Fibroblast of lung (primary cell): ENCODE results near the gene DNAJC13. TPM values are rescaled to one million over a fixed set of nuclear protein-coding genes. Genes with fewer than 3 reads are reported as not detected.

Source experiments
- DNase-seq, 2 donors: peaks; one replicate each; pipeline versions ENCODE4 v3.0.0 to v3.0.0-alpha.2; 2010; ENCODE audit warnings: low read depth in 2 of 2
- H2AFZ ChIP-seq: 2 replicates; pipeline ENCODE4 v1.5.1; 2012; ENCODE audit warnings: low read length, control low read depth, inconsistent platforms
- H3K27ac ChIP-seq: 2 replicates; pipeline ENCODE4 v1.5.1; 2011; ENCODE audit warnings: low read length, control low read depth; ENCODE audit not compliant: insufficient read depth
- H3K27me3 ChIP-seq: 2 replicates; pipeline ENCODE4 v1.5.1; 2011; ENCODE audit warnings: mild to moderate bottlenecking, low read length; ENCODE audit not compliant: control insufficient read depth, insufficient read depth
- H3K36me3 ChIP-seq: 2 replicates; pipeline ENCODE4 v1.5.1; 2011; ENCODE audit warnings: low read length; ENCODE audit not compliant: control insufficient read depth, insufficient read depth
- H3K4me1 ChIP-seq: 2 replicates; pipeline ENCODE4 v1.5.1; 2011; ENCODE audit warnings: low read length; ENCODE audit not compliant: control insufficient read depth, insufficient read depth; ENCODE audit errors: extremely low read depth
- H3K4me2 ChIP-seq: 2 replicates; pipeline ENCODE4 v1.5.1; 2011; ENCODE audit warnings: low read length, control low read depth; ENCODE audit not compliant: insufficient read depth; ENCODE audit errors: extremely low read depth
- H3K4me3 ChIP-seq, 4 experiments: fragments of 200-600 bp in 1 of 4; sonication (generic) in 1 of 4; replicated peaks in 1 of 4; 2 replicates each; pipeline ENCODE4 v1.5.1; 2011 to 2016; ENCODE audit warnings: low read length in 4 of 4, low read depth in 3 of 4, mild to moderate bottlenecking in 3 of 4, control low read depth in 2 of 4, inconsistent platforms in 1 of 4, mixed read lengths in 1 of 4; ENCODE audit not compliant: insufficient read depth in 1 of 4; ENCODE audit errors: control extremely low read depth in 1 of 4
- H3K79me2 ChIP-seq: 2 replicates; pipeline ENCODE4 v1.5.1; 2012; ENCODE audit warnings: mild to moderate bottlenecking, low read length, inconsistent platforms; ENCODE audit not compliant: control insufficient read depth, insufficient read depth
- H3K9ac ChIP-seq: 2 replicates; pipeline ENCODE4 v1.5.1; 2011; ENCODE audit warnings: mild to moderate bottlenecking, low read length, control low read depth; ENCODE audit not compliant: insufficient read depth
- H3K9me3 ChIP-seq: 2 replicates; pipeline ENCODE4 v1.5.1; 2012; ENCODE audit warnings: low read depth, low read length; ENCODE audit not compliant: control insufficient read depth, insufficient read depth
- H4K20me1 ChIP-seq: 2 replicates; pipeline ENCODE4 v1.5.1; 2011; ENCODE audit warnings: low read length; ENCODE audit not compliant: control insufficient read depth, insufficient read depth; ENCODE audit errors: extremely low read depth
- CTCF ChIP-seq, 2 donors: IDR thresholded peaks in 1 of 2; conservative IDR thresholded peaks in 1 of 2; 1 replicate in 1 of 2; 2 replicates in 1 of 2; pipeline ENCODE4 v1.5.1; 2011 to 2012; ENCODE audit warnings: low read length in 2 of 2, control low read depth in 1 of 2, inconsistent platforms in 1 of 2, low read depth in 1 of 2, mild to moderate bottlenecking in 1 of 2
- EZH2 ChIP-seq: IDR thresholded peaks from 2 replicates; pipeline ENCODE4 v1.5.1; 2012; ENCODE audit warnings: low read length, control low read depth, mild to moderate bottlenecking; ENCODE audit errors: missing control alignments
- polyA plus RNA-seq, 2 donors: library from polyadenylated mRNA; depleted of rRNA in 1 of 2; stranded (reverse) in 1 of 2; unstranded in 1 of 2; fragments of >200 nt; gene quantifications; 2 replicates each; pipeline ENCODE4 v1.2.1, GENCODE V29; 2011 to 2012; ENCODE audit warnings: missing spikeins in 1 of 2
- total RNA-seq: library from RNA; depleted of rRNA; stranded (reverse); fragments of >200 nt; gene quantifications from 2 replicates; pipeline ENCODE4 v1.2.1, GENCODE V29; 2014

The DNAJC13 gene
- total and polyA plus RNA-seq, 2 donors (not counting 1 experiment from before 2014, with no cell fraction given) = 56.3 to 89.0 TPM

GRCh38 chr3:132461544-132461943 lies 44.2 kb downstream of the DNAJC13 start:
- Histone ChIP-seq H3K9ac (no peak overlapping the region), H3K36me3 (peaks cover 11% of the 10 kb centered on the region), H3K9me3 (no peaks in the 10 kb centered on the region), H3K79me2 (no peaks in the 10 kb centered on the region), H3K27ac (no peak overlapping the region), H3K27me3 (no peaks in the 10 kb centered on the region), H3K4me2 (no peak overlapping the region), H3K4me1 (peaks cover 12% of the 10 kb centered on the region), H3K4me3 (no peak overlapping the region), H2AFZ (no peak overlapping the region), H4K20me1 (no peaks in the 10 kb centered on the region)
- peak in 1 of 2 donors; percentile 75 for DNase-seq
- TF ChIP-seq CTCF (conservative IDR thresholded peaks at IDR 0.05 in 1 of 2, IDR thresholded peaks at IDR 0.05 in 1 of 2; ENCODE audit: low read depth in 1 of 2, low read length in 2 of 2) (no peak), EZH2 (no peak)

- TF ChIP-seq CTCF (conservative IDR thresholded peaks at IDR 0.05 in 1 of 2, IDR thresholded peaks at IDR 0.05 in 1 of 2; ENCODE audit: low read depth in 1 of 2, low read length in 2 of 2) = no peak
- no peak for TF ChIP-seq EZH2
- Histone ChIP-seq H3K4me3 (no peak overlapping the region), H3K27me3 (no peaks in the 10 kb centered on the region), H4K20me1 (no peaks in the 10 kb centered on the region), H2AFZ (no peak overlapping the region), H3K9ac (no peak overlapping the region), H3K79me2 (no peaks in the 10 kb centered on the region), H3K27ac (peak overlapping the region; percentile 31), H3K9me3 (no peaks in the 10 kb centered on the region), H3K4me1 (peaks cover 12% of the 10 kb centered on the region), H3K4me2 (peak overlapping the region; percentile 37), H3K36me3 (peaks cover 6% of the 10 kb centered on the region)
- peak; percentile 71 to 75 for DNase-seq
These were observed 46.8 kb downstream of the DNAJC13 start for GRCh38 chr3:132464066-132464465.

- no peak overlapping the region for H2AFZ ChIP-seq
These were observed 52.0 kb downstream of the DNAJC13 start for GRCh38 chr3:132469326-132469725.

More at GRCh38 chr3:132469326-132469725, 52.0 kb downstream of the DNAJC13 start:
- no peaks in the 10 kb centered on the region for H4K20me1 ChIP-seq
- H3K79me2 ChIP-seq = no peaks in the 10 kb centered on the region
- no peak overlapping the region for H3K4me3 ChIP-seq
- no peak for DNase-seq
- TF ChIP-seq EZH2 = no peak
- no peak for TF ChIP-seq CTCF (conservative IDR thresholded peaks at IDR 0.05 in 1 of 2, IDR thresholded peaks at IDR 0.05 in 1 of 2; ENCODE audit: low read depth in 1 of 2, low read length in 2 of 2)
- H3K9ac ChIP-seq = no peak overlapping the region
- H3K9me3 ChIP-seq = no peaks in the 10 kb centered on the region
- H3K4me2 ChIP-seq = no peak overlapping the region
- H3K4me1 ChIP-seq = peaks cover 1% of the 10 kb centered on the region
- H3K27me3 ChIP-seq = no peaks in the 10 kb centered on the region
- peaks cover 2% of the 10 kb centered on the region for H3K36me3 ChIP-seq
- H3K27ac ChIP-seq = no peak overlapping the region
